Suppressor macrophage (primary cell): Measurements from ENCODE around the gene PALM.
"Not testable (repeated sequence)": the region's sequence is repeated elsewhere in the genome, so short reads cannot be mapped to it uniquely, and the experiment has no call there.

Experiments used
- DNase-seq, 4 experiments: peaks; one replicate each; pipeline ENCODE4 v3.0.0-alpha.2; 2020 to 2022

Gene PALM

GRCh38 chr19:732148-733069, 23.7 kb downstream of the PALM start:
- no peak for DNase-seq

DNA sequence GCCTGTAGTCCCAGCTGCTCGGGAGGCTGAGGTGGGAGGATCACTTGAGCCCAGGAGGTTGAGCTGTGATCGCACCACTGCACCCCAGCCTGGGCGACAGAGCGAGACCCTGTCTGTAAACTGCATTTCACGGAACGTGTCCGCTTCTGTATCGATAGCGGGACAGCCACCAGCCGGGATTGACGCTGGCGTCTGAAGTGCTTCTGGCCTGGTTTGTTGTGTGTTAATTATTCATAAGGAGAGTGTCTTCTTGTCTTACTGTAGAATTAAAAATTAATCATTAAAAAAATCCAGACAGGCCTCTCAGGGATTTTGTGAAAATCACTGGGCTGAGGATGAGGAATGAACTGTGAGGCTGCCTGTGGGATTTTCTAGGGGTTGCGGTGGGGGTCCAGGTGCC, 26.0 kb downstream of the PALM start:
- no peak for DNase-seq

- DNase-seq = no peak
These were observed 27.4 kb downstream of the PALM start for GRCh38 chr19:736125-736524.

DNA sequence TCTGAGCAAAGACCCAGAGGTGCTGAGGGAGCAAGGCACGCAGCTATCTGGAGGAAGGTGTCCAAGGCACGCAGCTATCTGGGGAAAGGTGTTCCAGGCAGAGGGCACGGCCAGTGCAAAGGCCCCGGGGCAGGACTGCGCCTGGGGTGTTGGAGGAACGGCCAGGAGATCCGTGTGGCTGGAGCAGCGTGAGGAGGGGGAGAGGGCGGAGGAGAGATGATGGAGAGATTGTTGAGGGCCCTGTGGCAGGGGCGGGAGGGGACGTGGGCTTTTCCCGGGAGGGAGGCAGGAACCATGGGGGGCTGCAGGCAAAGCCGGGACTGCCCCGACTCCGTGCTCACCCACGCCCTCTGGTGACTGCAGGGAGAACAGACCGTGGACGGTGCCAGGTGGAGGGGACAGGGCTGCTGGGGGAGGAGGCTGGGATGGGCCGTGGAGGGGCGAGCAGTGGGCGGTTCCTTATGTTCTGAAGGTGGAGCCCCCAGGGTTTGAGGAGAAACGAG, 28.9 kb downstream of the PALM start:
- DNase-seq = peak; percentile 20 to 64 (median 53)

- no peak for DNase-seq
These were observed 29.9 kb downstream of the PALM start for GRCh38 chr19:738509-739128.

DNA sequence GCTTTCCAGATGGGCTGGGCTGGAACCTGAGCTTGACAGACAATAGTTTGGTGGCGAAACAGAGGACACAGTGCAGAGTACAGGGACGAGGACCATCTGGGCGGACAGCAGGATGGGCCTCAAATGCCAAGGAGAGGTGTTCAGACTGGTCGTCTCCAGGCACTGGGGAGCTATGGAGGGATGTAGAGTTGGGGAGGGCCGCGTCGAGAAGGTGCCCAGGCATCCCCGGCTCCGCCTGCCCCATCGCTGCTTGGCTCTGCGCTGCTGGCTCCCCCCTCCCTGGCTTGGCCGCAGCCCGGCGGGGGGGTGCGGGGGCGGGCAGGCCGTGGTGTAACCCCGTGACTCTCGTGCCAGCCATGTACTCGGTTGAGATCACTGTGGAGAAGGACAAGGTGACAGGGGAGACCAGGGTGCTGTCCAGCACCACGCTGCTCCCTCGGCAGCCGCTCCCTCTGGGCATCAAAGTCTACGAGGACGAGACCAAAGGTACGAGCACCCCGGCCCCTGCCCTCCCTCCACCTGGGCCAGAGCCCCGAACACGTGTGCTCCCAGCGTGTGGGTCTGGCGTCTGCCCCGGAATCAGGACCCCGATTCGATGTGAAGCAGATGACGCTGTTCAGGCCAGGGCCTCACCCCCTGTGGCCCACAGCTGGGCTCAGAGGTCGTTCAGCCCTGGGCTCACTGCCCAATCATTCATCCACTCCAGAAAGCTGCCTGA, 31.4 kb downstream of the PALM start:
- DNase-seq = no peak

DNA sequence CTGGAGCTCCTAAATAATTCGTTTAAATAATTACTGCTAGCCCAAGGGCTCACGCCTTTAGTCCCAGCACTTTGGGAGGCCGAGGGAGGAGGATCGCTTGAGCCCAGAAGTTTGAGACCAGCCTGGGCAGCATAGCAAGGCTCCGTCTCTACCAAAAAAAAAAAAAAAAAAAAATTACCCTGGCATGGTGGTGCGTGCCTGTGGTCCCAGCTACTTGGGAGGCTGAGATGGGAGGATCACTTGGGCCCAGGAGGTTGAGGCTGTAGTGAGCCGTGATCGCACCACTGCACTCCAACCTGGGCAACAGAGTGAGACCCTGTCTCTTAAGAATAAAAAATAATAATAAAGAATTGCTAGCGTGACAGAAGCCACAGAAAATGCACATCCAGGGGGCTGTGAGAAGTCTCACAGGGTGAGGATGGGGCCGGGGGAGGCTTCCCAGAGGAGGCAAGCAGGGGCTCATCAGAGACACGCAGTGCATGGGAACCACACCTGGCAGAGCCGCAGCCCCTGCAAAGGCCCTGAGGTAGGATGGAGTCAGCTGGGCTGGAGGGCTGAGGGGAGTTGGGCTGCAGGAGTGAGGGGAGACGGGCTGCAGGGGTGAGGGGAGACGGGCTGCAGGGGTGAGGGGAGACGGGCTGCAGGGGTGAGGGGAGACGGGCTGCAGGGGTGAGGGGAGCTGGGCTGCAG, 32.2 kb downstream of the PALM start:
- DNase-seq = not testable (repeated sequence)

DNA sequence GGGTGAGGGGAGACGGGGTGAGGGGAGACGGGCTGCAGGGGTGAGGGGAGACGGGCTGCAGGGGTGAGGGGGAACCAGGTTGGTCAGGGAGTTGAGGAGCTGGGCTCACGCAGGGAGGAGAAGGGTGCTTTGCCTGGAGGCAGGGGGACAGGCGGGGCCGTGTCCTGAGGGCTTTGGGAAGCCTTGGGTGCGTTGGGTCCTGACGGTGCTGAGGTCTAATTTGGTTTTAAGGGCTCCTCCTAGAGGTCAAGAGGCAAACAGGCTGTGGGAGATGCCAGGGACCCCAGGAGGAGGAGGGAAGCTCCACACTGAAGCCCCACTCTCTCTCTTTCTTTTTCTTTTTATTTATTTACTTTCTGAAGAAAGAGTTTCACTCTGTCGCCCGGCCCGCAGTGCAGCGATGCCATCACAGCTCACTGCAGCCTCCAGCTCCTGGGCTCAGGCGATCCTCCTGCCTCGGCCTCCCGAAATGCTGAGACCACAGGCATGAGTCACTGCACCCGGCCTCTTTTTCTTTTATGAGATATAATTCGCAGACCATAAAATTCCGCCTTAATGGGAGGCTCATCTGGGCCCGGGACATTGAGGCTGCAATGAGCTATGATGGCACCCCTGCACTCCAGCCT, 32.9 kb downstream of the PALM start:
- peak in 3 of 4 experiments; percentile 34 to 44 (median 42) for DNase-seq

GRCh38 chr19:742540-743075, 33.9 kb downstream of the PALM start:
- no peak for DNase-seq

- no peak for DNase-seq
These were observed 34.5 kb downstream of the PALM start for GRCh38 chr19:743168-743687.

GRCh38 chr19:745138-745537, 36.4 kb downstream of the PALM start:
- not testable (repeated sequence) for DNase-seq

DNA sequence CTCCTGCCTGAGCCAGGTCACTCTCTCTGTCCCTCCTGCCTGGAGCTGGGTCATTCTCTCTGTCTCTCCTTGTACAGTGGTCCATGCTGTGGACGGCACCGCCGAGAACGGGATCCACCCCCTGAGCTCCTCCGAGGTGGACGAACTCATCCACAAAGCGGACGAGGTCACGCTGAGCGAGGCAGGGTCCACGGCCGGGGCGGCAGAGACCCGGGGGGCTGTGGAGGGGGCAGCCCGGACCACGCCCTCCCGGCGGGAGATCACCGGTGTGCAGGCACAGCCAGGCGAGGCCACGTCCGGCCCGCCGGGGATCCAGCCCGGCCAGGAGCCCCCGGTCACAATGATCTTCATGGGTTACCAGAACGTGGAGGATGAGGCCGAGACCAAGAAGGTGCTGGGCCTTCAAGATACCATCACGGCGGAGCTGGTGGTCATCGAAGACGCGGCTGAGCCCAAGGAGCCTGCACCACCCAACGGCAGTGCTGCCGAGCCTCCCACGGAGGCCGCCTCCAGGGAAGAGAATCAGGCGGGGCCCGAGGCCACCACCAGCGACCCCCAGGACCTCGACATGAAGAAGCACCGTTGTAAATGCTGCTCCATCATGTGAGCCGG, 37.6 kb downstream of the PALM start:
- DNase-seq = no peak

DNA sequence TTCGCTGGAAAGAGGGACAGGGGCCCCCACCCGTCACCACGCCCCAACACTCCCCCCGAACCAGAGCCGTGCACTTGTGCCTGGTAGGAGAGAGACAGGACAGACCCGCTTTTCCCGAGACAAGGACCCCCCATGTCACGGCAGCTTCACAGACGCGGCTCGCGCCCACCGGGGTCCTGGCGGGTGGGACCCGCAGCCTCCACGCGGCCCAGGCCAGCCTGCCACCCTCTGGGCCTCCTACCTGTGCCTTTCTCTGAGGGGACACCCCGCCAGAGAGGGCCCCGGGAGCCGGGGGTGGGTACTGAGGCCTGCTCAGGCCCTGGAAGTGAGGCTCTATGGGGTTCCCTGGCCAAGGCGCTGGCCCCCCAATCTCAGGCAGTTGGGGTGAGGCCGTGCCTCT, 38.2 kb downstream of the PALM start:
- DNase-seq = no peak

DNA sequence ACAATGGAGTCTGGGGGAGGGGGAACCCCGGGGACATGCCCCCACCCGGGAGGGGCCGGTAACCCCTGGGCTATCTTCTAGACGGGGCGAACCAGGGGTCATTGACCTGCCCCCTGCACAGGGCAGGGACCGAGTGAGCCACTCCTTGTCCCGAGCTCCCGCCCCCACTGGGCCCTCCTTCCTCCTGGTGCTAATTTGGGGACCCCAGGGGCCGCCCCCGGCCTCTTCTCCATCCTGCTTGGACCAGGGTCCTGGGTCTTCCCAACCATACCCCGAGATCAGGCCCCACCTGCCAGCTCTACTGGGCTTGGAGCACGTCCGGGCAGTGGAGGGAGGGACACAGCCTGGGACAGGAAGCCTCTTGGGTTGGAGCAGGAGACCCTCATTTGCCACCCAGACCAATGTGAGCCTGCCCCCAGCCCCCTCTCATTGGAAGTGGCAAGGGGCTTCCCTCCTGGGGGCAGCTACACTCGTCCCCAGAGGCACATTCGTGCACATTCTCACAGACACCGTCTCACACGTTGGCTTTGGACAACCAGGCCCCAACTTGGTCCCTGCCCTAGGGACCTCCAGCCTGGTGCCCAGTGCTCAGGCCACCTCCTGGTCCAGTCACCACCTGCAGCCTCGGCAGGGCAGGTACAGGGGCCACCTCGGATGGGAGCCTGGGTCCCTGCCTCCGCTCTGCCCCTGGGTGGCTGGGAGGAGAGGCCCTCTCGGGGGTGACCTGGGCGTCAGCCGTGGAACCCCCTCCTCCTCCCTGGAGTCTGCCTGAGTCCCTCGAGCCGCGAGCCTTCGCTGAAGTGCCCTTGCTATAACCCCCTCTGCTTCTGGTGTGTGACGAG, 38.9 kb downstream of the PALM start:
- DNase-seq = no peak

DNA sequence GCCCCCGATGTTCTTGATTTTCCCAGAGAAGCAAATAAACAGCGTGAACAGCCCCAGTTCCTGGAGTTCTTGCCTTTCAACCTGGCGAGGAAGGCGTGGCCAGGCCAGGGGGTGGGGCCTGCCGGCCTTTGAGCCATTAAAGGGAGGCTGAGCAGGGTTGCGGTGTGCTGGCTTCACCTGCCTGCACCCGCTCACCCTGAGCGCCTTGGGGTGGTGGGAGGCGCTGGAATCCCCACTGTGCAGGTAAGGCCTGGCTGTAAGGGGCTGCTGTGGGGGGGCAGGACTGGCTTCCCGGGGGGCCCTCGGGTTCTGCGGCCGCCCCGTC, 39.5 kb downstream of the PALM start:
- no peak for DNase-seq

DNA sequence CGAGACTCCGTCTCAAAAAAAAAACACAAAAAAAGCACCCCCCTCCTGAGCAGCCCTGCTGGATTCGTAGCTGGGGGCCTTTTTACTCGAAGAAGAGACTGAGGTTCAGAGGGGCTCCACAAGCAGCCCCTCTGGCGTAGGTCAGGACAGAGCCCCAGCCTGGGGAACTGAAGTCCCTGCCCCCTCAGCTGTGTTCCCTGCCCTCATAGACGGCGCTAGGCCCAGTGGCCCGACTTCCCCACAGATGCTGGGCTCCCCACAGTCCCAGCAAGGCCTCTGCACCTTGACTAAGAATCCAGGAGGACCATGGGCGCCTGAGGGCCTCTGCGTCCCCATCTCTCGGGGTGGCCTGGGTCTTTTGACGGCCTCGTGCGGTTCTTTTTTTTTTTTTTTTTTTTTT, 41.1 kb downstream of the PALM start:
- DNase-seq = no peak

- DNase-seq = no peak
These were observed 42.1 kb downstream of the PALM start, which contains the start of gene MISP for GRCh38 chr19:750640-751423. MISP (plus strand) TSS chr19:751112; CDS start chr19:756947, 5,835 bp downstream.

DNA sequence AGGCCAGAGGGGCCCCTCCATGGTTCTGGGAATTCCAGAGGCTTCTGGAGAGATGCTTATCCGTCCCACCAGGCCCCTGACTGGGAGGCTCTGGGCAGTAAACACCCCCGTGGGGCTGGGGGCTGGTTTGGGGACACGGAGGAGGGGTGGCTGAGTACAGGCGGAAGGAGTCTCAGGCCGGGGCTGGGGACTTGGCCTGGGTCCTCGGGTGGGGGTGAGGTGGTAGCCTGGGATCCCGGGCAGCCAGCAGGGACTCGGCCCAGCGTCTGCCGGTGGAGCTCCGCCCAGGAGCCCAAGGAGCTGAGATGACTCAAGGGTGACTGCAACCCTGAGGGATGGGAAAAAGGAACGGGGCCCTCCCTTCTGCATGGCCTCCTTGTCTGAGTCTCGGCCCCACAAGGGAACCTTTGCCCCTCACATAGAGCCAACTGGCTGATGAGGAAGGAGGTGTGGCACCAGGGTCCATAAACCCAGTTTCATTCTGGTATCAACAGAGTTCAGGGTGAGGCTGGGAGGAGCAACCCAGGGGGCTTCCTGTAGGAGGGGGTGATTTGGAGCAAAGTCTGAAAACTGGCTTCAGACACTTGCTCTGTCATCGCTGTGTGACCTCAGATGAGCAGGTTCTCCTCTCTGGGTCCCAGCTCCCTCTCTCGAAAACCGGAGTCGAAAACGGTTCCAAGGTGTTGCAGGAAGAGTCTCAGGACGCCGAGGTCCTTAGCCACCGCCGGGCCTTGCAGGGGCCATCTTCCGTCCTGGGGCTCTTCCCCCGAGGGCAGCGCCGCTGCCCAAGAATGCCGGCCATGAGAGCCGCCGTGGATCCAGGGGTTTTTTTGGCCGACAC, 43.0 kb downstream of the PALM start:
- DNase-seq = peak; percentile 67 to 88 (median 83)
